Activated naive CD8-positive, alpha-beta T cell (primary cell): ENCODE data around the gene POU5F2.

Source experiments
- H3K27ac Mint-ChIP-seq: one replicate; pipeline ENCODE4 v1.8.0; 2021; ENCODE audit warnings: mixed read lengths
- H3K27me3 Mint-ChIP-seq: one replicate; pipeline ENCODE4 v1.8.0; 2021; ENCODE audit warnings: mixed read lengths
- H3K36me3 Mint-ChIP-seq: one replicate; pipeline ENCODE4 v1.8.0; 2021; ENCODE audit warnings: mixed read lengths
- H3K4me1 Mint-ChIP-seq: one replicate; pipeline ENCODE4 v1.8.0; 2021; ENCODE audit warnings: low read depth, mixed read lengths
- H3K4me3 Mint-ChIP-seq: one replicate; pipeline ENCODE4 v1.8.0; 2021; ENCODE audit warnings: mild to moderate bottlenecking, mixed read lengths
- H3K9me3 Mint-ChIP-seq: one replicate; pipeline ENCODE4 v1.8.0; 2021; ENCODE audit warnings: low read depth, mixed read lengths

The POU5F2 gene

DNA sequence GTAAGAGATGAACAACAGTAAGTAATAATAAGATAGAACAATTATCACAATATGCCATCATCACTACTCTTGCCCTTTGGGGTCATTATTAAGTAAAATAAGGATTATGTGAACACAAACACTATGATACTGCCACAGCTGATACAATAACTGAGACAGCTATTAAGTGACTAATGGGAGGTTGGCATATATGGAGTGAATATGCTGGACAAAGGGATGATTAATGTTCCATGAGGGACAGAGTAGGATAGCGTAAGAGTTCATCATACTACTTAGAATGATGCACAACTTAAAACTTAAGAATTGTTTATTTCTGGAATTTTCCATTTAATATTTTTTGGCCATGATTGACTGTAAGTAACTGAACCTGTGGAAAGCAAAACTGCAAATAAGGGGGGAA lies 16.6 kb downstream of the POU5F2 start:
- Mint-ChIP-seq H3K9me3 (no peaks in the 10 kb centered on the region), H3K27ac (no peak overlapping the region), H3K36me3 (peaks cover 3% of the 10 kb centered on the region), H3K4me3 (no peak overlapping the region), H3K4me1 (peaks cover 21% of the 10 kb centered on the region), H3K27me3 (no peaks in the 10 kb centered on the region)

DNA sequence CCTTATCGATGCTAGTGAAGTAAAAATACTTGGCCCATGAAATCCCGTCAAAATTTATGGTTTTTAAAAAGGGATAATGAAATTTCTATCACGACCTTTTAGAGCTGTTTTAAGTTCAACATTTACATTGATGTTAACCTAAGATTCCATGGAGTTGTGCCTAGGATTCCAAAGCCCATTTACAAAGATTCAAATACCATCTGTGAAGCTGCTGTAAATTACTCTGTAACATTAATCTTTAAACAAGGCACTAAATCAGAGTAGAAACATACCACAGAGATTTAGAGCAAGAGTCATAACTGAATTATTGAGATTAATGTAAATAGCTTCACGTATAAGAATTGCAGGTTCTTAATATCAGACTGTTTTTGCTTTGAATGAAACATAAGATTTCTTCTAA lies 17.7 kb downstream of the POU5F2 start:
- Mint-ChIP-seq H3K9me3 (no peaks in the 10 kb centered on the region), H3K27ac (no peak overlapping the region), H3K27me3 (no peaks in the 10 kb centered on the region), H3K4me1 (peaks cover 23% of the 10 kb centered on the region), H3K4me3 (no peak overlapping the region), H3K36me3 (peaks cover 6% of the 10 kb centered on the region)

GRCh38 chr5:93723005-93723404 lies 18.4 kb downstream of the POU5F2 start:
- Mint-ChIP-seq H3K9me3 (no peaks in the 10 kb centered on the region), H3K36me3 (peaks cover 11% of the 10 kb centered on the region), H3K27me3 (no peaks in the 10 kb centered on the region), H3K27ac (no peak overlapping the region), H3K4me1 (peaks cover 25% of the 10 kb centered on the region), H3K4me3 (no peak overlapping the region)

DNA sequence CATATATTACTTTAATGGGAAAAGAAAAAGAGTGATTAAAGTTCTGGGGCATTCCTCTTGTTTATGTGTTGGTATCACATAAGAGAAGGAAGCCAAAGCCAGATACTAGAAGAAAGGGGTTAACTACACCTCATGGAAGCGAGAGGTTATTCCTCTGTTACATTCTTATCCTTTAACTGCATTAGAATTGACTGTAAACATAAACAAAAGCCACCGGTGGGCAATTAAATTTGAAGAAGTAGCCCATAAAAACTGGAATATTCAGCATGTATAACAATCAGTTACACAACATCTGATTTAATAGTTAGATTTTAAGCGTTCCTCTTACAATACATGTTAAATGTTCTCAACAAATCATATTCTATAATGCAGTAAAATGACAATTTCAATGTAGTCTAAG lies 18.8 kb downstream of the POU5F2 start:
- H3K4me1 Mint-ChIP-seq = peaks cover 25% of the 10 kb centered on the region
- H3K27me3 Mint-ChIP-seq = no peaks in the 10 kb centered on the region
- H3K4me3 Mint-ChIP-seq = no peak overlapping the region
- H3K9me3 Mint-ChIP-seq = no peaks in the 10 kb centered on the region
- peaks cover 11% of the 10 kb centered on the region for H3K36me3 Mint-ChIP-seq
- H3K27ac Mint-ChIP-seq = no peak overlapping the region

DNA sequence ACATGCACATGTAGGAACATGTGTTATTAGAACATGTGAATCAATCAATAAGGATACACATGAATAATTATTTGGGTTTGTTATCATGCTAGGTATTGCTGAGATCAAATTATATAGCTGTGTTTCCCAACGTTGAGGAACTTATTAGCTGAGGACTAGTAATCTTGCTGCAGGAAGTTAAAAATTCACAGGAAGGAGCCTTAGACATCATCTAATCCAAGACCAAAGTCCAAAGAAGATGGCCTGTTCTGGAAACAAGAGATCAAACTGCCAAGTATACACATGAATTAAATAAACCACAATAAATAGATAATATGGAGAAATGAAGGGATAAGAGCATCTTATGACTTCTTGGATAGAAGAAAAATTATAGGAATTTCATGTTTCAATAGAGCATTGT lies 19.9 kb downstream of the POU5F2 start:
- no peak overlapping the region for H3K4me3 Mint-ChIP-seq
- no peaks in the 10 kb centered on the region for H3K27me3 Mint-ChIP-seq
- H3K36me3 Mint-ChIP-seq = peaks cover 11% of the 10 kb centered on the region
- H3K27ac Mint-ChIP-seq = no peak overlapping the region
- H3K4me1 Mint-ChIP-seq = peaks cover 25% of the 10 kb centered on the region
- no peaks in the 10 kb centered on the region for H3K9me3 Mint-ChIP-seq

DNA sequence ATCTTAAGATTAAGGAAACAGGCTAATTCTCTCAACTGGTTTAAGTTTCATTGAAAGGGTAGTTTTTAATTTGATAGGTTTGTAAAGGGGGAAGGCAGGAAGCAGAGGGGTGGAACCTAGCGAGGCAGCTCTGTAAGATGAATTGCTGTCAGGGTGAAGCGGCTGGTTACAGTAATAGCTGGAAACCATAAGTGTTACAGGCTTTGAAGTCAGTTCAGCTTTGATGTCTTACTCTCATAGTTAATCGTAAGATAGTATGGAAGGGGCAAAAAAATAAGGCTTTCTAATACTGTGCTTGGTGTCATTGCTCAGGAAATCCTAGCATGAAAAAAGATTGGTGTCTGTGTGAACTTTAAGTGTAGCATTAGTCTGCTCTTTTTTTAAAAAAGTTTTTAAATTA lies 20.3 kb downstream of the POU5F2 start:
- Mint-ChIP-seq H3K27me3 (no peaks in the 10 kb centered on the region), H3K27ac (no peak overlapping the region), H3K4me1 (peaks cover 25% of the 10 kb centered on the region), H3K4me3 (no peak overlapping the region), H3K9me3 (no peaks in the 10 kb centered on the region), H3K36me3 (peaks cover 11% of the 10 kb centered on the region)

GRCh38 chr5:93717162-93717561 lies 24.2 kb downstream of the POU5F2 start:
- no peaks in the 10 kb centered on the region for H3K9me3 Mint-ChIP-seq
- no peak overlapping the region for H3K27ac Mint-ChIP-seq
- H3K27me3 Mint-ChIP-seq = no peaks in the 10 kb centered on the region
- H3K4me1 Mint-ChIP-seq = peaks cover 15% of the 10 kb centered on the region
- H3K36me3 Mint-ChIP-seq = peaks cover 20% of the 10 kb centered on the region
- H3K4me3 Mint-ChIP-seq = no peak overlapping the region

DNA sequence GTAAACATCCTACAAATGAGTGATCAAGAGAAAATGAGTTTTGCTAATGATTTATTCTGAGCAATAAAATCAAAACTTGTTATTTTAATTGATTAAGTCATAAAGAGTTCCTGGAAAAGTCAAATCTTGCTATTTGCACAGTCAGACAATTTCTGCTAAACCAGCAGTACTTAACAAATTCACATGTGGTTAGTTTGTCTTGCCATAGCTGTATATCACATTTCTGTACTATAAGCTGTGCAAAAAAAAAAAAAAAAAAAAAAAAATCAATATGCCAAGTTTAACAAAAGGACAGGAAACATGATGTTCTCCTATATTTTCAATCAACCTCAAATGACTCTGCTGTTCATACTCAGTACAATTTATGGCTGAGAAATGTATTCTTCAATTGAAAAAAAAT lies 24.9 kb downstream of the POU5F2 start:
- H3K4me3 Mint-ChIP-seq = no peak overlapping the region
- no peak overlapping the region for H3K27ac Mint-ChIP-seq
- H3K9me3 Mint-ChIP-seq = no peaks in the 10 kb centered on the region
- peaks cover 20% of the 10 kb centered on the region for H3K36me3 Mint-ChIP-seq
- no peaks in the 10 kb centered on the region for H3K27me3 Mint-ChIP-seq
- peaks cover 10% of the 10 kb centered on the region for H3K4me1 Mint-ChIP-seq

- H3K27ac Mint-ChIP-seq = no peak overlapping the region
- no peaks in the 10 kb centered on the region for H3K27me3 Mint-ChIP-seq
- H3K36me3 Mint-ChIP-seq = peaks cover 22% of the 10 kb centered on the region
- peaks cover 4% of the 10 kb centered on the region for H3K4me1 Mint-ChIP-seq
- H3K4me3 Mint-ChIP-seq = no peak overlapping the region
- no peaks in the 10 kb centered on the region for H3K9me3 Mint-ChIP-seq
These were observed 25.6 kb downstream of the POU5F2 start for GRCh38 chr5:93715761-93716160.

DNA sequence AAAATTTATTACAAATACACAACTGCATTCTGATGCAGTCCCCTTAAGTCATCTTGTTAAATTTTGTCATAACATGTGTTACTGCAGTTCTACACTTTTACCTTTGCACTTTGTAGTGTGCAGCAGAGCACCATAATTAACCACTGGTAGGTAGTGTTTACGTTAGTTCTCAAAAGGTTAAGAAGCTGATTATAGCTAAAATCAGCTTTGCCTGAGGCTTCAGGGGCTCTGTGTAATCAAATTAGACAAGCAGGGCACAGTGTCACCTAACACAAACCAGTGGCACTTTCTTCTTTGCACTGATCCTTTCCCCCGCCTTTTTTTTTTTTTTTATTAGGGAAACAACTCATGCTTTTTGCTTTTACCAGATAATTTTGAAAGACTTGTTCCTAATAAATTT lies 26.1 kb downstream of the POU5F2 start:
- Mint-ChIP-seq H3K36me3 (peaks cover 21% of the 10 kb centered on the region), H3K9me3 (no peaks in the 10 kb centered on the region)

DNA sequence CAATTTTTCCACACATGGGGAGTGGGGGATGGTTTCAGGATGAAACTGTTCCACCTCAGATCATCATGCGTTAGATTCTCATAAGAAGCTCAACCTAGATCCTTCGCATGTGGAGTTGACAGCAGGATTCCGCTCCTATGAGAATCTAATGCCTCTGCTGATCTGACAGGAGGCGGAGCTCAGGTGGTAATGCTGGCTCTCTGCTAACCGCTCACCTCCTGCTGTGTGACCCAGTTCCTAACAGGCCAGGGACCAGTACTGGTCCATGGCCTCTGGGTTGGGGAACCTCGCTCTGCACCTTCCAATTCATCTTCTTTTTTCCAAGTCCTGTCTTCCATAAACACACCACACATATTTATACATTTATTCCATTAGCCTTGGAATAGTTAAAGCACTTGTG lies 33.0 kb downstream of the POU5F2 start:
- no peaks in the 10 kb centered on the region for H3K27me3 Mint-ChIP-seq
- H3K36me3 Mint-ChIP-seq = peaks cover 27% of the 10 kb centered on the region
- no peak overlapping the region for H3K27ac Mint-ChIP-seq
- no peaks in the 10 kb centered on the region for H3K9me3 Mint-ChIP-seq
- H3K4me1 Mint-ChIP-seq = peaks cover 8% of the 10 kb centered on the region
- no peak overlapping the region for H3K4me3 Mint-ChIP-seq

More for the DNA sequence above, 26.1 kb downstream of the POU5F2 start:
- Mint-ChIP-seq H3K4me3 (no peak overlapping the region), H3K27me3 (no peaks in the 10 kb centered on the region), H3K4me1 (peaks cover 4% of the 10 kb centered on the region), H3K27ac (no peak overlapping the region)

GRCh38 chr5:93705896-93706295 lies 35.5 kb downstream of the POU5F2 start:
- H3K4me3 Mint-ChIP-seq = no peak overlapping the region
- peaks cover 12% of the 10 kb centered on the region for H3K4me1 Mint-ChIP-seq
- H3K36me3 Mint-ChIP-seq = peaks cover 28% of the 10 kb centered on the region
- no peaks in the 10 kb centered on the region for H3K9me3 Mint-ChIP-seq
- no peaks in the 10 kb centered on the region for H3K27me3 Mint-ChIP-seq
- no peak overlapping the region for H3K27ac Mint-ChIP-seq

GRCh38 chr5:93704996-93705395 lies 36.4 kb downstream of the POU5F2 start:
- Mint-ChIP-seq H3K9me3 (no peaks in the 10 kb centered on the region), H3K27ac (no peak overlapping the region), H3K36me3 (peaks cover 31% of the 10 kb centered on the region), H3K27me3 (no peaks in the 10 kb centered on the region), H3K4me1 (peaks cover 12% of the 10 kb centered on the region), H3K4me3 (no peak overlapping the region)

DNA sequence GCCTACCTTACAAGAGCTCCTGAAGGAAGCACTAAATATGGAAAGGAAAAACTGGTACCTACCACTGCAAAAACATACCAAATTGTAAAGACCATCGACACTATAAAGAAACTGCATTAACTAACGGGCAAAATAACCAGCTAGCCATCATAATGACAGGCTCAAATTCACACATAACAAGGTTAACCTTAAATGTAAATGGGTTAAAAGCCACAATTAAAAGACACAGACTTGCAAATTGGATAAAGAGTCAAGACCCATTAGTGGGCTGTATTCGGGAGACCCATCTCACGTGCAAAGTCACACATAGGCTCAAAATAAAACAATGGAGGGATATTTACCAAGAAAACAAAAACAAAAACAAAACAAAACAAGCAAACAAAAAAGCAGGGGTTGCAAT lies 49.4 kb downstream of the POU5F2 start:
- Mint-ChIP-seq H3K4me3 (no peak overlapping the region), H3K9me3 (peaks cover 28% of the 10 kb centered on the region), H3K27ac (no peak overlapping the region), H3K4me1 (no peaks in the 10 kb centered on the region), H3K27me3 (no peaks in the 10 kb centered on the region), H3K36me3 (peaks cover 42% of the 10 kb centered on the region)
